ENCODE measurements around the gene ZFR. TPM values are rescaled to one million over a fixed set of nuclear protein-coding genes. Genes with fewer than 3 reads are reported as not detected.

ZFR gene
- total and polyA plus RNA-seq, 4 donors, result 17.5 to 44.5 (median 30.8) TPM

DNA sequence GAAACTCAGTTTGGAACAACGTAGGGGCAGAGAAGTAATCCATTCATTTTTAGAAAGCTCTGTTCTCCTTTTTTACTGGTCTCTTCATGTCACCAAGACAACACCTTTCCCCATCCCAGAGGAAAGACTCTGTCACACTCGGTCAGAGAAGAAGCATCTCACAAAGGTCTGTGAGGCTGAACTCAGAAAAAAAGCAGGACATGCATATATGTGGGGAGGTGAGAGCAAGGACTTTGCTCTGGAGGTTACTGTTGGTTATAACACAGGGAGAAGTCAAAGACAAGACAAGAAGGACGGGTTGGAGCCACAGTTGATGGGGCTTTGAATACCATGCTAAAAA, 112.6 kb downstream of the ZFR start:
- TF ChIP-seq ZBTB33 (IDR thresholded peaks at IDR 0.05) (no peak), RXRA (IDR thresholded peaks at IDR 0.05) (no peak), HNF4A (conservative IDR thresholded peaks at IDR 0.05) (no peak), HNF4G (IDR thresholded peaks at IDR 0.05) (no peak), EGR1 (IDR thresholded peaks at IDR 0.05; ENCODE audit: low read depth in 2 of 2) (no peak), REST (IDR thresholded peaks at IDR 0.05) (no peak)
- TF ChIP-seq, protein P1, sequence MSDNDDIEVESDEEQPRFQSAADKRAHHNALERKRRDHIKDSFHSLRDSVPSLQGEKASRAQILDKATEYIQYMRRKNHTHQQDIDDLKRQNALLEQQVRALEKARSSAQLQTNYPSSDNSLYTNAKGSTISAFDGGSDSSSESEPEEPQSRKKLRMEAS (IDR thresholded peaks at IDR 0.05), result no peak
- Histone ChIP-seq H3K4me3 (ENCODE audit: low read depth in 1 of 3, low read length in 3 of 3) (no peak overlapping the region), H3K27ac (ENCODE audit: low read depth in 1 of 2, low read length in 2 of 2) (no peak overlapping the region), H3K36me3 (ENCODE audit: control insufficient read depth in 4 of 4, insufficient read depth in 3 of 4, low read depth in 1 of 4, low read length in 3 of 4) (no peaks in the 10 kb centered on the region), H3K9ac (ENCODE audit: low read depth in 1 of 2, low read length in 2 of 2) (no peak overlapping the region), H3K9me3 (ENCODE audit: control insufficient read depth in 4 of 4, low read length in 3 of 4) (no peaks in the 10 kb centered on the region), H3K27me3 (ENCODE audit: control insufficient read depth in 4 of 4, insufficient read depth in 4 of 4, low read length in 3 of 4) (no peaks in the 10 kb centered on the region), H3K4me1 (ENCODE audit: control insufficient read depth in 4 of 4, insufficient read depth in 4 of 4, low read length in 3 of 4) (peaks cover 4 to 29% (median 23%) of the 10 kb centered on the region in 4 donors)
- DNase-seq (ENCODE audit: low spot score), result no peak
- WGBS, result 71% methylated on average over 3 of the region's 3 CpGs

DNA sequence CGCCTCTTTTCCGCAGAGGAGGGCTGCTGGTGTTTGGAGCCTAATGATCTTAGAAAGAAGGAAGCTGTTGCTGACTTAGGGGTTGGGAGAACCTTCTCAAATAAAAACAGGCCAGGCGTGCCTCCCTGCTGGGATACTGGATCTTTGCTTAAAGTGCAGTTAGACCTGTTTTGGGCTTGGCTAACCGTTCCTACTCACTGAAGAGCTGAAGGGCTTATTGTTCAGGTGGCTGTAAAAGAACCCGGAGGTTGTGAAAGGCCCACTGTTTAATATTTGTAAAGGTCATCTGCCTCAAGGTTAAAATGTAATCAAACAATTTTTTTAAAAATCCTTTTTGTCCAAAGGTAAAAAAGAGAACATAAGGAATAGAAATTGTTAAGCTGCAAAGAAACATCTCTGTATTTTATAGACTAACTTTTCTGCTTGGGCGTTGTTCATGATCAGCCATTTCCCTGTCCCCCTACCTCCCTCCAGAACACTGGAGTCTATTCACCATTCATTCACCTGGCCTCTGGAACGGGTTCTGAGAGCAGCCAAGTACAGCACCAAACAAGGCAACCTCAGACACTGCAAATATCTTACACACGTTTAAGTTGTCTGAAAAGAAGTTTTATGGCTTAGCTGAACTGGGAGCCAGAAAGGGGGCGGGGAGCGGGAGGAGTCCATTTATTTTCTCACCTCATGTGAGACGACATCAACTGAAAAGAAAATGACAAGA, 113.2 kb downstream of the ZFR start:
- H3K9ac ChIP-seq (ENCODE audit: low read depth in 1 of 2, low read length in 2 of 2), result peak overlapping the region in 1 of 2 donors; percentile 27
- no peaks in the 10 kb centered on the region for H3K9me3 ChIP-seq (ENCODE audit: control insufficient read depth in 4 of 4, low read length in 3 of 4)
- peaks cover 4 to 29% (median 23%) of the 10 kb centered on the region in 4 donors for H3K4me1 ChIP-seq (ENCODE audit: control insufficient read depth in 4 of 4, insufficient read depth in 4 of 4, low read length in 3 of 4)
- no peak overlapping the region for H3K4me3 ChIP-seq (ENCODE audit: low read depth in 1 of 3, low read length in 3 of 3)
- no peaks in the 10 kb centered on the region for H3K36me3 ChIP-seq (ENCODE audit: control insufficient read depth in 4 of 4, insufficient read depth in 3 of 4, low read depth in 1 of 4, low read length in 3 of 4)
- 50% methylated on average over 11 of the region's 11 CpGs for WGBS
- peak overlapping the region in 1 of 2 donors; percentile 31 for H3K27ac ChIP-seq (ENCODE audit: low read depth in 1 of 2, low read length in 2 of 2)
- no peak for DNase-seq (ENCODE audit: low spot score)
- TF ChIP-seq GABPA (IDR thresholded peaks at IDR 0.05 in 1 of 2, conservative IDR thresholded peaks at IDR 0.05 in 1 of 2), result no peak
- TF ChIP-seq NR2F2 (IDR thresholded peaks at IDR 0.05), result no peak
- no peak for TF ChIP-seq CTCF (IDR thresholded peaks at IDR 0.05; ENCODE audit: low read depth, low read length, missing input control)
- peak in 1 of 2 donors; percentile 27 for TF ChIP-seq RAD21 (IDR thresholded peaks at IDR 0.05)
- TF ChIP-seq YY1 (IDR thresholded peaks at IDR 0.05), result no peak
- TF ChIP-seq ZBTB33 (IDR thresholded peaks at IDR 0.05), result no peak
- TF ChIP-seq HNF4G (IDR thresholded peaks at IDR 0.05), result no peak
- no peak for TF ChIP-seq TAF1 (conservative IDR thresholded peaks at IDR 0.05)
- TF ChIP-seq HNF4A (conservative IDR thresholded peaks at IDR 0.05), result peak in 1 of 2 donors; percentile 2
- TF ChIP-seq, protein P2, sequence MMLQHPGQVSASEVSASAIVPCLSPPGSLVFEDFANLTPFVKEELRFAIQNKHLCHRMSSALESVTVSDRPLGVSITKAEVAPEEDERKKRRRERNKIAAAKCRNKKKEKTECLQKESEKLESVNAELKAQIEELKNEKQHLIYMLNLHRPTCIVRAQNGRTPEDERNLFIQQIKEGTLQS (IDR thresholded peaks at IDR 0.05), result no peak
- peak; percentile 41 for TF ChIP-seq SP1 (IDR thresholded peaks at IDR 0.05)
- no peak for TF ChIP-seq REST (IDR thresholded peaks at IDR 0.05)
- H3K27me3 ChIP-seq (ENCODE audit: control insufficient read depth in 4 of 4, insufficient read depth in 4 of 4, low read length in 3 of 4), result no peaks in the 10 kb centered on the region
